Fibroblast of villous mesenchyme (primary cell): Measurements from ENCODE around the gene GALR1. TPM values are rescaled to one million over a fixed set of nuclear protein-coding genes. Genes with fewer than 3 reads are reported as not detected.
A peak's percentile ranks its signal among the peaks of the same experiment; 100 is the strongest.
"Not testable (repeated sequence)": the region's sequence is repeated elsewhere in the genome, so short reads cannot be mapped to it uniquely, and the experiment has no call there.

ENCODE experiments used
- DNase-seq: peaks from one replicate; pipeline ENCODE4 v3.0.0-alpha.2; 2010; ENCODE audit warnings: low read depth
- H3K4me3 ChIP-seq: 2 replicates; pipeline ENCODE4 v1.5.1; 2011; ENCODE audit warnings: low read depth, mild to moderate bottlenecking, low read length
- CTCF ChIP-seq: IDR thresholded peaks from 2 replicates; pipeline ENCODE4 v1.5.1; 2012; ENCODE audit warnings: low read depth, mild to moderate bottlenecking, low read length; ENCODE audit not compliant: insufficient read depth
- total RNA-seq: library from RNA; depleted of rRNA; stranded (reverse); fragments of >200 nt; gene quantifications from 2 replicates; pipeline ENCODE4 v1.2.3, GENCODE V29; 2012

GALR1 gene
- total RNA-seq, 1 donor, result not detected

GRCh38 chr18:77263466-77263763 is 13.8 kb downstream of the GALR1 start:
- TF ChIP-seq CTCF, result no peak
- DNase-seq, result no peak
- H3K4me3 ChIP-seq, result no peak overlapping the region

- H3K4me3 ChIP-seq, result no peak overlapping the region
- no peak for DNase-seq
- no peak for TF ChIP-seq CTCF
These were observed 18.3 kb downstream of the GALR1 start for GRCh38 chr18:77267969-77268368.

GRCh38 chr18:77268456-77268855 is 18.8 kb downstream of the GALR1 start:
- H3K4me3 ChIP-seq, result no peak overlapping the region
- TF ChIP-seq CTCF, result no peak
- no peak for DNase-seq

GRCh38 chr18:77271576-77272481 is 22.2 kb downstream of the GALR1 start:
- DNase-seq, result peak; percentile 19
- no peak for TF ChIP-seq CTCF
- H3K4me3 ChIP-seq, result no peak overlapping the region

GRCh38 chr18:77290841-77291240 is 41.2 kb downstream of the GALR1 start:
- not testable (repeated sequence) for H3K4me3 ChIP-seq, DNase-seq

GRCh38 chr18:77298172-77298571 is 48.5 kb downstream of the GALR1 start:
- no peak for TF ChIP-seq CTCF
- no peak for DNase-seq
- H3K4me3 ChIP-seq, result no peak overlapping the region

- no peak for DNase-seq
These were observed 50.1 kb downstream of the GALR1 start for GRCh38 chr18:77299706-77300105.

More at GRCh38 chr18:77299706-77300105, 50.1 kb downstream of the GALR1 start:
- TF ChIP-seq CTCF, result no peak
- no peak overlapping the region for H3K4me3 ChIP-seq
